Measurements from ENCODE around the gene C1QTNF5. TPM values are rescaled to one million over a fixed set of nuclear protein-coding genes. Genes with fewer than 3 reads are reported as not detected.

Gene C1QTNF5
- total RNA-seq, 6 experiments from 2014 or later = 2.8 to 6.3 (median 4.8) TPM

DNA sequence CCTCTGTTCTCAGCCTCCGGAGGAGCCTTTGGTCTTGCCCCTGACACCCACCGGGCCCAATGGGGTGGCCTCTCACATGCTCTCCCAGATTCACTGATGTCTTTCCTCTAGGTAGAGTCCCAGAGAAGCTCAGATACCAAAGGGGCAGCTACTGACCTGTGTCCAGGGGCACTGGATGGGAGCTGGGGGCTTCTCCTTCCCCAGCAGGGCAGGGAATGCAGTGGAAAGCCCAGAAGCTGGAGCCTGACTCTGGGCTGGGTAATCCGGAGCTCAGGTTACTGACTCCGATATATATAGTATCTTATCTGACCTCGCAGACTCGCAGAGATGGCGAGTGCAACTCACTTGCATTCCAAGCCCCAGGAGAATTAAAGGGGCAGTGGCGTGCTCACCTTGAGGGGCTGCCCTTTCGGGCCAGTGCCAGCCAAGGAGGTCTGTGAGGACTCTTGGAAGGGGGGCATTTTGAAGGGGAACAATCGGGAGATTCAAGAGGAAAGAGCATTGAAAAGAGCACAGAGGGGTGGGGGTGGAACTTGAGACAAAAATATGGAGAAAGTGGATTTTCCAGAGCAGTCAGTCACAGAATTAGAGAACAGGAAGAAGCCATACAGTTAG is 38.3 kb upstream of the C1QTNF5 start:
- peaks cover 0 to 37% (median 9%) of the 10 kb centered on the region in 4 donors for H3K4me1 ChIP-seq
- H3K27ac ChIP-seq = no peak overlapping the region
- no peak for TF ChIP-seq POLR2A (IDR thresholded peaks at IDR 0.05)
- no peak for TF ChIP-seq CTCF (IDR thresholded peaks at IDR 0.05)
- no peaks in the 10 kb centered on the region for H3K9me3 ChIP-seq
- H3K36me3 ChIP-seq = no peaks in the 10 kb centered on the region
- DNase-seq (peak in 1 of 3 donors; percentile 20), ATAC-seq (no peak)
- WGBS (ENCODE audit: insufficient coverage, low coverage, low lambda C conversion rate, missing lambda C conversion rate) = 38% methylated on average over 4 of the region's 10 CpGs
- H3K4me3 ChIP-seq = no peak overlapping the region
- no peaks in the 10 kb centered on the region for H3K27me3 ChIP-seq
- intact Hi-C loops (cut with DNase I) = loop anchor here in 1 of 2 donors (10.0 kb wide), 1 partner anchor 96 kb away; no protein-coding TSS in a partner anchor

DNA sequence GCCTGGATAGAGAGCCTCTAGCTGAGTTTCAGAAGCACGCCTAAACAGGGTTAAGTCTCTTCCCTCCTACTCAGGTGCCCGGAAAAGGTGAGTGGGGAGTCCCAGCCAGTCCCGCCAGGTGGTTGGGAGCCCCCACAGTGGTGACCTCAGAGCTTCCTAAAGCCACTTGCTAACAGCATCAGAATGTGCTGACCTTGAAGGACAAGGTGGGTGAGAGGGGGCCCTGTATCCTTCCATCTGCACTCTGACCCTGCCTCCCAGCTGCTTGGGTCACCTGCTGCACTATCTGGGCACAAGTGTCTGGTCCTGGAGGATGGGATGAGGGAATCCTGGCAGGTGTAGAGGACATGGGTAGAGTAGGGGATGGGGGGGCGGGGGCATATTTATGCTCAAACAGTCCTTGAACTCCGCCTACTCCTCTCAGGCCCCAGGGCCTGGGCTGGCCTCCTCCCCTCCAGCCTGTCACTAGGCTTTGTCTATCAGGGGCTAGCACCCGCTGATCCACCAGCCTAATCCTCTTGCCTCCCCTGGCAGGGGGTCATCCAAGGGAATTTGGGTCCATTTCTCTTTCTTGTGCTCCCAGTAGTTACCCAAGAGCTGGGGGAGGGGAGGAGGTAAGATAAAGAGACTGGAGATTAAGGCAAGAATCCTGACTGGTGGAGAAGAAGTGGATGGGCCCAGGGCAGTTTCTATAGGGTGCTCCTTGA is 37.4 kb upstream of the C1QTNF5 start:
- TF ChIP-seq POLR2A (IDR thresholded peaks at IDR 0.05) (no peak), CTCF (IDR thresholded peaks at IDR 0.05) (no peak)
- Histone ChIP-seq H3K4me1 (peaks cover 0 to 37% (median 9%) of the 10 kb centered on the region in 4 donors), H3K9me3 (no peaks in the 10 kb centered on the region), H3K4me3 (no peak overlapping the region), H3K27ac (no peak overlapping the region), H3K36me3 (no peaks in the 10 kb centered on the region), H3K27me3 (no peaks in the 10 kb centered on the region)
- DNase-seq (no peak), ATAC-seq (no peak)
- intact Hi-C loops (cut with DNase I) = loop anchor here in 1 of 2 donors (10.0 kb wide), 1 partner anchor 97 kb away; no protein-coding TSS in a partner anchor
- 14% methylated on average over 1 of the region's 6 CpGs for WGBS (ENCODE audit: insufficient coverage, low coverage, low lambda C conversion rate, missing lambda C conversion rate)

GRCh38 chr11:119377112-119377901 is 36.6 kb upstream of the C1QTNF5 start:
- ATAC-seq = no peak
- WGBS (ENCODE audit: insufficient coverage, low coverage, low lambda C conversion rate, missing lambda C conversion rate) = 39% methylated on average over 6 of the region's 12 CpGs
- intact Hi-C loops (cut with DNase I) = loop anchor here in 1 of 2 donors (10.0 kb wide), 1 partner anchor 97 kb away; no protein-coding TSS in a partner anchor
- peak in 1 of 3 donors; percentile 41 for DNase-seq
- no peaks in the 10 kb centered on the region for H3K27me3 ChIP-seq
- H3K4me3 ChIP-seq = no peak overlapping the region
- no peak for TF ChIP-seq POLR2A (IDR thresholded peaks at IDR 0.05)
- TF ChIP-seq CTCF (IDR thresholded peaks at IDR 0.05) = no peak
- no peaks in the 10 kb centered on the region for H3K36me3 ChIP-seq
- H3K27ac ChIP-seq = no peak overlapping the region
- no peaks in the 10 kb centered on the region for H3K9me3 ChIP-seq
- H3K4me1 ChIP-seq = peaks cover 0 to 45% (median 9%) of the 10 kb centered on the region in 4 donors

DNA sequence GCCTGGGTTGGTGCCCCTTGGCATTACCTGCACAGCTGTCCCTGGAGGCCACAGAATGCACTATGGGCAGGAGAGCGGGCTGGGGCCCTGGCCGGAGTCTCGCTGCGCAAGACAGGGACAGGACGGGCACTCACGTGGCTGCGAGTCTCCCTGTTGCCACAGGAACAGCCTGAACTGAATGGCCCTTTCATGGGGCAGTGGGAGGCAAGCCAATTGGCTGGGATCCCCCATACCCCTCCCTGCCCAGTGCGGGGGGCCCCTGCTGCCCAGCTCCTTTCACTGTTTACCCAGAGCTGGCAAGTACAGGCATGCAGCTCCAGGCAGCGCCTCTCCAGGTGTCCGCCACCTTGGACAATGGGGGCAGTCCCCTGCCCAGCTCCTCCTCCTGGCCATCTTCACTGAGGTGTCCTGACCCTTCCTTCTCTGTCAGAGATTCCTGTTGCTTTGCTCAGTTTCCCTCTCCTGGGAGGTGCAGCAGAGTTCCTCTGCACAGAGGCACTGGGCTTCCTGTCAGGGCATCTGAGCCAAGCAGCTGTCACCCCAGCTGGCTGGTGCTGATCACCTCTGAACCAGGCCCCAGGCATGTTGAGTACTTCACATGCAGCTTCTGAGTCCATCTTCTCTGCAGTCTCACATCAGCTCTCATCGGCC is 35.6 kb upstream of the C1QTNF5 start:
- TF ChIP-seq POLR2A (IDR thresholded peaks at IDR 0.05) (no peak), CTCF (IDR thresholded peaks at IDR 0.05) (no peak)
- intact Hi-C loops (cut with DNase I) = loop anchor here in 1 of 2 donors (10.0 kb wide), 1 partner anchor 98 kb away; no protein-coding TSS in a partner anchor
- no peak overlapping the region for H3K4me3 ChIP-seq
- 29% methylated on average over 5 of the region's 11 CpGs for WGBS (ENCODE audit: insufficient coverage, low coverage, low lambda C conversion rate, missing lambda C conversion rate)
- H3K27me3 ChIP-seq = no peaks in the 10 kb centered on the region
- no peaks in the 10 kb centered on the region for H3K36me3 ChIP-seq
- DNase-seq (peak; percentile 41 to 92 (median 81)), ATAC-seq (peak; percentile 16 to 70 (median 62))
- peak overlapping the region in 1 of 3 donors; percentile 82 for H3K27ac ChIP-seq
- no peaks in the 10 kb centered on the region for H3K9me3 ChIP-seq
- peaks cover 0 to 49% (median 10%) of the 10 kb centered on the region in 4 donors for H3K4me1 ChIP-seq
